Keratinocyte (primary cell): ENCODE measurements around the gene BNC2.

Experiments
- CTCF ChIP-seq, 3 experiments: IDR thresholded peaks in 1 of 3; conservative IDR thresholded peaks in 1 of 3; optimal IDR thresholded peaks in 1 of 3; 2 replicates in 2 of 3; 3 replicates in 1 of 3; pipeline versions ENCODE3 to v1.5.1; 2011; ENCODE audit warnings: low read length in 3 of 3, mild to moderate bottlenecking in 3 of 3, moderate library complexity in 2 of 3, control low read depth in 1 of 3, inconsistent platforms in 1 of 3; ENCODE audit not compliant: insufficient read depth in 2 of 3; ENCODE audit errors: extremely low read depth in 1 of 3
- EZH2 ChIP-seq: IDR thresholded peaks from one replicate; pipeline ENCODE4 v1.6.1; 2012; ENCODE audit warnings: inconsistent platforms, mild to moderate bottlenecking, low read length, moderate library complexity

GRCh38 chr9:16833296-16833835 lies 37.1 kb downstream of the BNC2 start:
- TF ChIP-seq EZH2, result no peak
- no peak for TF ChIP-seq CTCF (optimal IDR thresholded peaks at IDR 0.05 in 1 of 3, IDR thresholded peaks at IDR 0.05 in 1 of 3, conservative IDR thresholded peaks at IDR 0.05 in 1 of 3; ENCODE audit: extremely low read depth in 1 of 3, insufficient read depth in 2 of 3, low read length in 3 of 3)
